ENCODE measurements around the gene CACNG4.

CACNG4 gene

DNA sequence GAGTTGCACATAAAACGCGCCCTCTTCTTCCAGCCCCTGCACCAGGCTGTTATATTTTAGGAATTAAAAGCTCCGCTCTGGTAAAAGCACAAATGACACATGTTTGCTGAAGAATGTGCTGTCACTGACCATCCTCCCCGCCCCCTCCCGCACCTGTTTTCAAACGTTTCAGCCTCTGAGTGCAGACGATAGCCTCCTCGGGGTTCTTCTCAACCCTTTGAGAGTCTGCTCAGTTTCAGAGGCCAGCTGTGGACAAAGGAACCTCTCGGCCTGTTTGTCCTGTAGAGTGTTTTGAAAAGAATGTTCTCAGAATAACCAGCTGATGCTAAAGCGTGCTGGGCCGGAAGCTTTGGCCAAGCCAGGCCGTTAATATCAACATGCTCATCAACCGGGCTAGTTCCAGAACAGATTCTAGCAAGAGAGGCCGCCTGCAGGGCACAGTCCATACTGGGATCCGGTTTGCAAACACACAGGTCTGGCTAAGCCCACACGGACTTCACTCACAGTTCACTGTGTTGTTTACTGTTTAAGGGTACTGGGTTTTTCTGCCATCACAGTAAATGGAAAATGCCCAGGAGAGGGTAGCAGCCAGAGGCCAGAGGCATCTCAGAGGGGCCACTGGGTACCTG, 6.4 kb upstream of the CACNG4 start:
- Histone ChIP-seq H3K27me3 (ENCODE audit: control insufficient read depth, low read length) (peaks cover 5% of the 10 kb centered on the region; the same call in 1 of the 2 replicates), H3K9me3 (ENCODE audit: control insufficient read depth, insufficient read depth, low read length) (no peaks in the 10 kb centered on the region), H3K4me2 (ENCODE audit: low read length) (no peak overlapping the region), H3K9me2 (replicated peaks; ENCODE audit: control insufficient read depth, low read length) (no peaks in the 10 kb centered on the region), H3F3A (ENCODE audit: control insufficient read depth, insufficient read depth) (no peaks in the 10 kb centered on the region), H3K4me1 (ENCODE audit: control insufficient read depth, low read length) (no peaks in the 10 kb centered on the region), H3K4me3 (ENCODE audit: low read length) (no peak overlapping the region), H3K79me2 (ENCODE audit: control insufficient read depth, low read length) (no peaks in the 10 kb centered on the region), H4K20me1 (ENCODE audit: control insufficient read depth, insufficient read depth, low read depth, low read length) (no peaks in the 10 kb centered on the region), H3K27ac (ENCODE audit: low read depth, low read length) (no peak overlapping the region), H3K36me3 (ENCODE audit: control insufficient read depth, low read length) (no peaks in the 10 kb centered on the region)
- no peak for TF ChIP-seq EZH2phosphoT487 (IDR thresholded peaks at IDR 0.05; ENCODE audit: borderline replicate concordance, low read length)
- TF ChIP-seq, protein P1, sequence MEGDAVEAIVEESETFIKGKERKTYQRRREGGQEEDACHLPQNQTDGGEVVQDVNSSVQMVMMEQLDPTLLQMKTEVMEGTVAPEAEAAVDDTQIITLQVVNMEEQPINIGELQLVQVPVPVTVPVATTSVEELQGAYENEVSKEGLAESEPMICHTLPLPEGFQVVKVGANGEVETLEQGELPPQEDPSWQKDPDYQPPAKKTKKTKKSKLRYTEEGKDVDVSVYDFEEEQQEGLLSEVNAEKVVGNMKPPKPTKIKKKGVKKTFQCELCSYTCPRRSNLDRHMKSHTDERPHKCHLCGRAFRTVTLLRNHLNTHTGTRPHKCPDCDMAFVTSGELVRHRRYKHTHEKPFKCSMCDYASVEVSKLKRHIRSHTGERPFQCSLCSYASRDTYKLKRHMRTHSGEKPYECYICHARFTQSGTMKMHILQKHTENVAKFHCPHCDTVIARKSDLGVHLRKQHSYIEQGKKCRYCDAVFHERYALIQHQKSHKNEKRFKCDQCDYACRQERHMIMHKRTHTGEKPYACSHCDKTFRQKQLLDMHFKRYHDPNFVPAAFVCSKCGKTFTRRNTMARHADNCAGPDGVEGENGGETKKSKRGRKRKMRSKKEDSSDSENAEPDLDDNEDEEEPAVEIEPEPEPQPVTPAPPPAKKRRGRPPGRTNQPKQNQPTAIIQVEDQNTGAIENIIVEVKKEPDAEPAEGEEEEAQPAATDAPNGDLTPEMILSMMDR (IDR thresholded peaks at IDR 0.05; ENCODE audit: low read depth, low read length, poor library complexity, severe bottlenecking), result no peak

DNA sequence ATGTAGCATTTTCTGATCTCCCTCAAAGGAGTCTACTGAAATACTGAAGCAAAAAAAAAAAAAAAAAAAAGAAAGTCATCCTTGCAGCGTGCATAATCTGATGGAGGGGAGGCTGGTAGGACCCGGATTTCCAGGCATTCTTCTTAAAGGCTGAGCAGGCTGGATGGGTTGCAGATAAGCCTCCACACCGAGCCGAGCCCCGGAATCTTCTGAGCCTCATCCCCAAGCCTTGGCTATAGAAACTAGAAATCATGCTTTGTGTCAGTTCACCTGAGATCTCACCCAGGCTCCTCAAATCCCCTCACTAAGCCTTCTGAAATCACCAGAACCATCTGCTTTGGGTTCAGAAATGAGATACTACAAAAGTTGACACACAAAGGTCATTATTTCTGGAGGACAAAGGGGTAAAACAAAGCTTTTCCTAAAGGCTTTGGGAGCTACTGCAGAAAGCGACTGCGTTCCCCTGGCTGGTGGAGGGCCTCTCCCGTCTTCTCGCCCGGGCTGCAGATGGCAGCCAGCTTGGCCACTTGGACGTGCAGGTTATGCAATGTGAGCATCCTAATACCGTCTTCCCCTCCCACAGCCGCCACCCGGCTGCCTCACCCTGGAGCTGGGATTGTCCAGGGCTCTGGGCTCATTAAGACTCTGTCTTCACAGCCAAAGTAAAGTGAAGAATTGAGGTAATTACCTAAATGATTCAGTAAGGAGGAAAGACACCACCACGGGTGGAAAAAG, 4.7 kb upstream of the CACNG4 start:
- H3K36me3 ChIP-seq (ENCODE audit: control insufficient read depth, low read length), result no peaks in the 10 kb centered on the region

DNA sequence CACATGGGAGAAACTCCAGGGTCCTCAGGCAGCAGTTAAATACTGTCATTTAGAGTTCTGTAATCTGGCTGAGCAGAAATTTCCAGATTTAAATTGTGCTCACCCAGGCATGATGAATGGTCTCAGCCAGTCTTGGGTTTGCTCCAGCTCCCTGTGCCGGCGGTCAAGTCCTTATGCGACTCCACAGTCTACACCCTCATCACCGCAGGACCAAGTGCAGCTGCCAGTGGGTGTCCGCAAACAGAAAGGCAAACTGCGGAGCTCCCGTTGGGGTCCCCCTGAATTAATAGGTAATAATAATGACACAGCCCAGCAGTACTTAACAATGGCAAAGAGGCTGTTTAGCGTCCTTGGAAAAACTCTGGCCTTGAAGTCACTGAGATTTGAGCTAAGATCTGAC, 3.9 kb upstream of the CACNG4 start:
- no peak overlapping the region for H3K4me3 ChIP-seq (ENCODE audit: low read length)
- peaks cover 22% of the 10 kb centered on the region for H3K27me3 ChIP-seq (ENCODE audit: control insufficient read depth, low read length)
- H3K4me1 ChIP-seq (ENCODE audit: control insufficient read depth, low read length), result peaks cover 4% of the 10 kb centered on the region; the same call in 1 of the 2 replicates
- H3K27ac ChIP-seq (ENCODE audit: low read depth, low read length), result no peak overlapping the region
- no peaks in the 10 kb centered on the region for H4K20me1 ChIP-seq (ENCODE audit: control insufficient read depth, insufficient read depth, low read depth, low read length)
- TF ChIP-seq EZH2phosphoT487 (IDR thresholded peaks at IDR 0.05; ENCODE audit: borderline replicate concordance, low read length), result no peak
- TF ChIP-seq, protein P1 (IDR thresholded peaks at IDR 0.05; ENCODE audit: low read depth, low read length, poor library complexity, severe bottlenecking), result no peak
- no peaks in the 10 kb centered on the region for H3K9me2 ChIP-seq (replicated peaks; ENCODE audit: control insufficient read depth, low read length)
- no peak overlapping the region for H3K4me2 ChIP-seq (ENCODE audit: low read length)
- H3F3A ChIP-seq (ENCODE audit: control insufficient read depth, insufficient read depth), result no peaks in the 10 kb centered on the region
- no peaks in the 10 kb centered on the region for H3K36me3 ChIP-seq (ENCODE audit: control insufficient read depth, low read length)
- no peaks in the 10 kb centered on the region for H3K9me3 ChIP-seq (ENCODE audit: control insufficient read depth, insufficient read depth, low read length)
- H3K79me2 ChIP-seq (ENCODE audit: control insufficient read depth, low read length), result no peaks in the 10 kb centered on the region

More for the DNA sequence above, 4.7 kb upstream of the CACNG4 start:
- H3K4me1 ChIP-seq (ENCODE audit: control insufficient read depth, low read length), result no peaks in the 10 kb centered on the region
- H3K4me2 ChIP-seq (ENCODE audit: low read length), result no peak overlapping the region
- no peaks in the 10 kb centered on the region for H3F3A ChIP-seq (ENCODE audit: control insufficient read depth, insufficient read depth)
- no peaks in the 10 kb centered on the region for H4K20me1 ChIP-seq (ENCODE audit: control insufficient read depth, insufficient read depth, low read depth, low read length)
- H3K9me3 ChIP-seq (ENCODE audit: control insufficient read depth, insufficient read depth, low read length), result no peaks in the 10 kb centered on the region
- no peaks in the 10 kb centered on the region for H3K79me2 ChIP-seq (ENCODE audit: control insufficient read depth, low read length)
- TF ChIP-seq EZH2phosphoT487 (IDR thresholded peaks at IDR 0.05; ENCODE audit: borderline replicate concordance, low read length), result no peak
- TF ChIP-seq, protein P1 (IDR thresholded peaks at IDR 0.05; ENCODE audit: low read depth, low read length, poor library complexity, severe bottlenecking), result no peak
- H3K9me2 ChIP-seq (replicated peaks; ENCODE audit: control insufficient read depth, low read length), result no peaks in the 10 kb centered on the region
- H3K27ac ChIP-seq (ENCODE audit: low read depth, low read length), result no peak overlapping the region
- no peak overlapping the region for H3K4me3 ChIP-seq (ENCODE audit: low read length)
- peaks cover 16% of the 10 kb centered on the region for H3K27me3 ChIP-seq (ENCODE audit: control insufficient read depth, low read length)
